Raji (cell line): ENCODE data around the gene LRCH3.

Source experiments
- POLR2A ChIP-seq: IDR thresholded peaks from 2 replicates; pipeline ENCODE4 v1.6.1; 2011; ENCODE audit warnings: low read depth, low read length, control low read depth; ENCODE audit not compliant: insufficient read depth

Gene LRCH3

GRCh38 chr3:197791113-197791891, at the start of gene LRCH3:
TSS of gene LRCH3 (plus strand) at chr3:197791254. CDS start at chr3:197791279, 25 bp downstream.
- TF ChIP-seq POLR2A: peak; percentile 97

GRCh38 chr3:197742787-197743186, 48.3 kb upstream of the LRCH3 start:
- no peak for TF ChIP-seq POLR2A

- no peak for TF ChIP-seq POLR2A
Observed at GRCh38 chr3:197746209-197746608, 44.8 kb upstream of the LRCH3 start.

- no peak for TF ChIP-seq POLR2A
Observed at GRCh38 chr3:197746801-197747237, 44.2 kb upstream of the LRCH3 start.

GRCh38 chr3:197748597-197749314, 42.3 kb upstream of the LRCH3 start:
- TF ChIP-seq POLR2A: no peak

GRCh38 chr3:197749315-197749600, 41.8 kb upstream of the LRCH3 start:
- TF ChIP-seq POLR2A: no peak

- TF ChIP-seq POLR2A: peak; percentile 66
Observed at GRCh38 chr3:197749601-197750395, 41.3 kb upstream of the LRCH3 start, which contains the start of gene FYTTD1. TSS of gene FYTTD1 (plus strand) at chr3:197749883. CDS start at chr3:197749972, 89 bp downstream.

- TF ChIP-seq POLR2A: peak; percentile 32; the same call in 1 of the 2 replicates
Observed at GRCh38 chr3:197750396-197750831, 40.6 kb upstream of the LRCH3 start.

- TF ChIP-seq POLR2A: no peak
Observed at GRCh38 chr3:197750858-197751737, 40.0 kb upstream of the LRCH3 start.

GRCh38 chr3:197752107-197752506, 38.9 kb upstream of the LRCH3 start:
- TF ChIP-seq POLR2A: no peak

- TF ChIP-seq POLR2A: no peak
Observed at GRCh38 chr3:197753263-197753662, 37.8 kb upstream of the LRCH3 start.

GRCh38 chr3:197756704-197757103, 34.4 kb upstream of the LRCH3 start:
- TF ChIP-seq POLR2A: no peak

GRCh38 chr3:197758512-197758911, 32.5 kb upstream of the LRCH3 start:
- TF ChIP-seq POLR2A: no peak

GRCh38 chr3:197761784-197762183, 29.3 kb upstream of the LRCH3 start:
- TF ChIP-seq POLR2A: no peak
